ES-I3 (cell line): ENCODE results near the gene SPRY1.
A peak's percentile ranks its signal among the peaks of the same experiment; 100 is the strongest.

Experiments used
- H3K36me3 ChIP-seq: 2 replicates; pipeline ENCODE4 v1.6.1; 2013; ENCODE audit warnings: mild to moderate bottlenecking, low read length, control low read depth, moderate library complexity; ENCODE audit not compliant: insufficient read depth
- H3K4me1 ChIP-seq: 2 replicates; pipeline ENCODE4 v1.6.1; 2013; ENCODE audit warnings: mild to moderate bottlenecking, control low read depth, low read length; ENCODE audit not compliant: insufficient read depth
- H3K9ac ChIP-seq: 2 replicates; pipeline ENCODE4 v1.6.1; 2013; ENCODE audit warnings: low read depth, mild to moderate bottlenecking, low read length, moderate library complexity
- H3K9me3 ChIP-seq: 2 replicates; pipeline ENCODE4 v1.6.1; 2013; ENCODE audit warnings: mild to moderate bottlenecking, low read length, moderate library complexity; ENCODE audit not compliant: control insufficient read depth, insufficient read depth

SPRY1 gene, protein sequence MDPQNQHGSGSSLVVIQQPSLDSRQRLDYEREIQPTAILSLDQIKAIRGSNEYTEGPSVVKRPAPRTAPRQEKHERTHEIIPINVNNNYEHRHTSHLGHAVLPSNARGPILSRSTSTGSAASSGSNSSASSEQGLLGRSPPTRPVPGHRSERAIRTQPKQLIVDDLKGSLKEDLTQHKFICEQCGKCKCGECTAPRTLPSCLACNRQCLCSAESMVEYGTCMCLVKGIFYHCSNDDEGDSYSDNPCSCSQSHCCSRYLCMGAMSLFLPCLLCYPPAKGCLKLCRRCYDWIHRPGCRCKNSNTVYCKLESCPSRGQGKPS

GRCh38 chr4:123396307-123397143 lies at the start of gene SPRY1:
TSS of gene SPRY1 (plus strand) at chr4:123396795. CDS start at chr4:123401592, 4,797 bp downstream.
- Histone ChIP-seq H3K9me3 (no peaks in the 10 kb centered on the region), H3K4me1 (0 out of 2 replicates have a peak, but pooled peaks cover 4% of the 10 kb centered on the region), H3K9ac (peak within 1 kb of the TSS; percentile 74), H3K36me3 (peaks cover 3% of the 10 kb centered on the region)

DNA sequence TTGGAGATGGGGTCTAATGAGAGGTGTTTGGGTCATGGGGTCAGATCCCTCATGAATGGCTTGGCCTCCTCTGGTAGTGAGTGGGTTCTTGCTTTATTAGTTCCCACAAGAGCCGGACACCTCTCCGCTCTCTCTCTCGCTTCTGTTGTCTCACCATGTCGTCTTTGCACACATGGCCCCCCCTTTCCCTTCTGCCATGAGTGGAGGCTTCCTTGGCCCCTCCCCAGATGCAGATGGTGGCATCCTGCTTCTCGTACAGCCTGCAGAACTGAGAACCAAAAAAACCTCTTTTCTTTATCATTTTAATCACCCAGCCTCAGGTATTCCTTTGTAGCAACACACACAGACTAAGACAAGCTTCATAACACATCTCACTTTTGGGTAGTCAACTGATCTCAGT lies 49.6 kb upstream of the SPRY1 start:
- no peak overlapping the region for H3K9ac ChIP-seq
- H3K4me1 ChIP-seq, result no peaks in the 10 kb centered on the region
- H3K36me3 ChIP-seq, result no peaks in the 10 kb centered on the region
- no peaks in the 10 kb centered on the region for H3K9me3 ChIP-seq

GRCh38 chr4:123348946-123349345 lies 47.6 kb upstream of the SPRY1 start:
- Histone ChIP-seq H3K9ac (no peak overlapping the region), H3K36me3 (no peaks in the 10 kb centered on the region), H3K4me1 (no peaks in the 10 kb centered on the region), H3K9me3 (no peaks in the 10 kb centered on the region)

DNA sequence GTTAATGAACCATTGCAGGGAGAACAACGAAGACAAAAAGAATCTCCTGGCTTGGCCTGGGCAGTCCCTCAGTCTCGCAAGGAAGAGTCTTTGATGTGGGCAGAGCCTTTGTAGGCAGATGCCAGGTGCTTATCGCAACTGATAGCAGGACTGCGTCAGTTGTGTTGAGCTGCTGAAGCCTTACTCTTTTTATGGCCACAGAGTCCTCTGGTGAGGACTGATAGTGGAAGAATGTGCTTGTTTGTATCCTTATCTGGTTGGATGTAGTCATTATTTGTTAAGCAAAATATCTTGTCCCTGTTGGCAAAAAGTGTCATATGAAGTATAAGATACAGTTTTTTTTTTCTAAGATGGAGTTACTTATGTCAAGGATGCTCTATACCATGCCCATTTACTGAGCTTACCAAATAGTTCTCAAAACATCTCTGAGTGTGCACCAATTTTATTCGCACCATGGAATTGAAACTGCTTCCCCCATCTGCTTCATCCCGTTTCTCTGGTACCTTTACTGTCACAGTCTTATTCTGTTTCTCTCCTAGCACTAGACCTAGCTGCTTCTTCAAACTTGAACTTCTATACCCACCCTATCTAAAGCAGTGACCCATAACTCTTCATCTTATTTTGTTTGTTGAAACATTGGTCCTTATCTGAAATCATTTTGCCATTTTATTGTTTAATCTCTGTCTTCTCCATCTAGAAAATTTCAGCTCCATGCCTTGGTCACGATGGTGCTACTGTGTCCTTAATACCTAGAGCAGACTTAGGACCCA lies 47.0 kb upstream of the SPRY1 start:
- H3K9me3 ChIP-seq, result no peaks in the 10 kb centered on the region
- no peaks in the 10 kb centered on the region for H3K4me1 ChIP-seq
- H3K9ac ChIP-seq, result no peak overlapping the region
- H3K36me3 ChIP-seq, result no peaks in the 10 kb centered on the region

GRCh38 chr4:123350191-123350544 lies 46.4 kb upstream of the SPRY1 start:
- H3K9me3 ChIP-seq, result no peaks in the 10 kb centered on the region
- no peaks in the 10 kb centered on the region for H3K36me3 ChIP-seq
- H3K4me1 ChIP-seq, result no peaks in the 10 kb centered on the region
- H3K9ac ChIP-seq, result no peak overlapping the region

DNA sequence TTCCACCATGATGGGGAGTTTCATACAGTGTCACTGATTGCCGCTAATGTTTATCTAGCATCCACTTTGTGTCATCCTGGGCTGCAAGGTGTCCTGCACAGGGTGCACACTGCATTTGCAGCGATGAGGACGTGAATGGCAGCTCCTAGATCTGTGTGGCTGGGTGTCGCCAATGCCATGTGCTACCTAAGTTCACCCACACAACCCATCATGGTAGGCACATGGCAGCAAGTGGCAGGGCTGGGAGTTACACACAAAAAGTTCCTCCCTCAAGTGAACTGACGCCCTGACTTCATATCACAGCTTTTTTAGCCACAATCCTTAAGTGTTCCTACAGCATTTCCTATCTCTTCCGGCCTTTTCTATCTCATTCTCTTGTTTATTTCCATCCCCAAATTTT lies 45.9 kb upstream of the SPRY1 start:
- no peaks in the 10 kb centered on the region for H3K4me1 ChIP-seq
- H3K9ac ChIP-seq, result no peak overlapping the region
- no peaks in the 10 kb centered on the region for H3K36me3 ChIP-seq
- H3K9me3 ChIP-seq, result no peaks in the 10 kb centered on the region

DNA sequence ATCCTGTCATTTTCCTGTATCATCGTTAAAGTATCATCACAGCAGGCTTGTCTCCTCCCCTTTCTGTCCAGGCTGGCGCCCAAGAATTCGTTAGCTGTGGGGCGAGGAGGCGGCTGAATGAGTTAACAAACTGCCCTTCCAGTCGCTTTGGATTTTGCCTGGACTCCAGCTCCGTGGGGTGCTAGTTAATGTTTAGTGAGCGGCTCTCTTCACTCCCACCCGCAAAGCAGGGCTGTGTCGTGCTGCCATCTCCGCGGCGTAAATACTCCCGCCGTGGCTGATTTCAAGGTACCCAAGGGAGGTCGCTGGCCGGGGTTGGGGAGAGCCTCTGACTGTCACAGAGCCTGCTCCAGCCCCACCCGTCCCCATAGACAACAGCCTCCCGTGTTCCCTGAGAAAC lies 44.9 kb upstream of the SPRY1 start:
- no peaks in the 10 kb centered on the region for H3K36me3 ChIP-seq
- no peak overlapping the region for H3K9ac ChIP-seq
- no peaks in the 10 kb centered on the region for H3K4me1 ChIP-seq
- no peaks in the 10 kb centered on the region for H3K9me3 ChIP-seq

- no peaks in the 10 kb centered on the region for H3K4me1 ChIP-seq
- H3K9me3 ChIP-seq, result no peaks in the 10 kb centered on the region
- no peak overlapping the region for H3K9ac ChIP-seq
- no peaks in the 10 kb centered on the region for H3K36me3 ChIP-seq
Measured at GRCh38 chr4:123352240-123352945, 44.2 kb upstream of the SPRY1 start.

DNA sequence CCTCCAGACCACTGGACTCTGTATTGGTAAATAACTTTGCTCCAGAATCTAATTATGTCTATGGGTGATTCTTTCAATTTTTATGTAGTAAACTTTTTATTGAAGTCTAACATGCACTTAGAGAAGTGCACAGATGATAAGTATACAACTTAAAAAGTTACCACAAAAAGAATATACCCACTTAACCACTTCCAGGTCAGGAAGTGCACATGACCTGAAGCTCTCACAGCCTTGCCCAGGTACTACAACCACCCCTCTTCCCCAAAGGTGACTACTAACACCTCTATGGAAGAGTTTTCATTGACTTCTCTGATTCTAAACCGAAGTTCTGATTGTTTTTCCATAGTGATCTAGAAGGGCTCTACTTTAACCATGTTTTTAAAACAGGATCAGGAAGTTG lies 43.6 kb upstream of the SPRY1 start:
- H3K36me3 ChIP-seq, result no peaks in the 10 kb centered on the region
- no peak overlapping the region for H3K9ac ChIP-seq
- no peaks in the 10 kb centered on the region for H3K4me1 ChIP-seq
- no peaks in the 10 kb centered on the region for H3K9me3 ChIP-seq

DNA sequence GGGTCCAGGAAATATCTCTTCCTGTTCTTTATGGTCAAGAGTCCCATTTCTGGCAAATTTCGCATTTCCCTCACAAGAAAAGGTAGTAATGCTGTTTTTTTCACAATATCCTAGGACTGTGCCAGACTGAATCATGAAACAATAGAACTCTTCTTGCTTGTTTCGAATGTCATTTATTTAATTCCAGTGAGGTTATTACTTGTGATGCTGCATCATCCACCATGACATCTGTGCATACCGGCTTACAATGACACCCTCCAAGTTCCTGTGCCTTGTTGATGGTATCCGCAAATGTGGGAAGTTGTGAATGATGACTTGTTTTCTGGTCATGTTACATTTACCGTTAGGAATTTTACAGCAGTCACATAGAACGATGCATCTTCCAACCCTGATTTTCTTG lies 42.9 kb upstream of the SPRY1 start:
- no peaks in the 10 kb centered on the region for H3K9me3 ChIP-seq
- H3K4me1 ChIP-seq, result no peaks in the 10 kb centered on the region
- H3K36me3 ChIP-seq, result no peaks in the 10 kb centered on the region
- no peak overlapping the region for H3K9ac ChIP-seq

- no peak overlapping the region for H3K9ac ChIP-seq
- no peaks in the 10 kb centered on the region for H3K36me3 ChIP-seq
- no peaks in the 10 kb centered on the region for H3K4me1 ChIP-seq
- H3K9me3 ChIP-seq, result no peaks in the 10 kb centered on the region
Measured at GRCh38 chr4:123354701-123355100, 41.9 kb upstream of the SPRY1 start.

DNA sequence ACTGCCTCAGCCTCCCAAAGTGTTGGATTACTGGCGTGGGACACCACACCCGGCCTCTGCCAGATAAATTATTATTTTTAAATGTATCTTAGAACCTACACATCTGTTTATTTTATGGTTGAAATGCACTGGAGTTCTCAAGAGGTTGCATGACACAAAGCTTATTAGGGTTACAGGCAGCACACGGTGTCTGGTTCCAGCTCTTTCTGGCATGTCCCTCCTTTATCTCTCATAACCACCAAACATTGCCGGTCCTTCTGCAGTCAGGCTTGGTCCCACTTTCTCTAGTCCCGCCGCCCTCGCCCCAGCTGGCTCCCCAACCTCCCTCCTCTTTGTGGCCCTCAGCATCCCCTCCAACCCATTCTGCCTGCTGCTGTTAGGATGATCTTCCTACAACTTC lies 39.7 kb upstream of the SPRY1 start:
- Histone ChIP-seq H3K36me3 (no peaks in the 10 kb centered on the region), H3K9ac (no peak overlapping the region), H3K4me1 (no peaks in the 10 kb centered on the region), H3K9me3 (peaks cover 5% of the 10 kb centered on the region)

DNA sequence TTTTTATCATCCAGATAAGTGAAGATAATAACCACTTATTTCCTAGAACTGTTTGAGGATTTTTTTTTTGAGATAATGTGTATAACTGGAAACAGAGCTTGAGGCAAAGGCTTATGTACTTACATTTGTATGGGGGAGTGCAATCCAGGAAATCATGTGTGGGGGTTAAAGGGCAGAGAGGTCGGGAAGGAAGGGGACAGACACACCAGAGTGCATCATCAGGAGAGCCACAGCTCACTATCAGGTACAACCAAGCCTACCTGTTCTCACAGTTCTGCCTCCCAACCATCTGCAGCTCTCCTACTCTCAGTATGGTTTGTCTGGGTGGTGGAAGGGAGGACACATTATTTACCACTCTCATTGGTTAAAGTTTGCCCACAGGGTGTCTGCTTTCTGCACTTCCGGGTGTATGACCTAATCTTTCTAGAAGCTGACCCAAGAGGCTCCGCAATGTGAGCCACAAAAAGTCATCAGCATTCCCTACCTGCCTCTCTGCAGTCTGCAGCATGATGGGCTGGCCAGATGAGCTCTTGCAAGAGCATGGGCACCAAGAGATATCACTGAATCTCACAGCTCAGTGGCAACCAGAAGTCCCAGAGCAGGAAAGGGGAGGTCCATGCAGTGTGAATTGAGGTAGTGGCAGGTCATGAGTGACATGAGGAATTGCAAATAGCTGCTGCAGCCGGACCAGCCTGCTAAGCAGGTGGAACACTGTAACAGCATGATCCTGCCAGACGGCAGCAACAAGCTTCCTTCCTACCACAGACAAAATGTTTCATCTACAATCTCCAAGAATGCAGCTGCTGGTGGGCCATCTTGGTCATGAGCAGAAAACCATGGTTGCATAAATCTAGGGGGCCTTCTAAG lies 36.9 kb upstream of the SPRY1 start:
- H3K9me3 ChIP-seq, result peaks cover 5% of the 10 kb centered on the region
- H3K36me3 ChIP-seq, result no peaks in the 10 kb centered on the region
- no peaks in the 10 kb centered on the region; the same call in 1 of the 2 replicates for H3K4me1 ChIP-seq
- no peak overlapping the region for H3K9ac ChIP-seq
